Natural killer cell (primary cell): Measurements from ENCODE around the gene RTL1. TPM values are rescaled to one million over a fixed set of nuclear protein-coding genes. Genes with fewer than 3 reads are reported as not detected.

Source experiments
- ATAC-seq, 3 donors: fragments of 150-1000 bp in 2 of 3; fragments of 200-7000 bp in 1 of 3; cut with Tn5 transposase; 1 replicate in 1 of 3; 2 replicates in 2 of 3; pipeline ENCODE4 v1.10.0; 2021; ENCODE audit warnings: mild to moderate bottlenecking in 2 of 3, moderate library complexity in 2 of 3
- DNase-seq, 2 donors: peaks; one replicate each; pipeline versions ENCODE4 v3.0.0 to v3.0.0-alpha.2; 2013 to 2021; ENCODE audit warnings: mixed read lengths in 1 of 2
- H3K27ac ChIP-seq: one replicate; pipeline ENCODE4 v1.5.1; 2013; ENCODE audit warnings: mild to moderate bottlenecking, low read length
- H3K27me3 ChIP-seq: one replicate; pipeline ENCODE4 v1.6.1; 2013; ENCODE audit warnings: low read length; ENCODE audit not compliant: control insufficient read depth, insufficient read depth
- H3K36me3 ChIP-seq: one replicate; pipeline ENCODE4 v1.6.1; 2013; ENCODE audit warnings: low read length; ENCODE audit not compliant: control insufficient read depth, insufficient read depth
- H3K4me1 ChIP-seq: one replicate; pipeline ENCODE4 v1.6.1; 2013; ENCODE audit warnings: low read length; ENCODE audit not compliant: control insufficient read depth, insufficient read depth
- H3K4me3 ChIP-seq: one replicate; pipeline ENCODE4 v1.5.1; 2013; ENCODE audit warnings: low read length
- H3K9me3 ChIP-seq: one replicate; pipeline ENCODE4 v1.6.1; 2013; ENCODE audit warnings: low read length; ENCODE audit not compliant: control insufficient read depth, insufficient read depth
- H3K27ac Mint-ChIP-seq, 2 donors: one replicate each; pipeline ENCODE4 v1.8.0; 2022; ENCODE audit warnings: mild to moderate bottlenecking in 2 of 2, mixed read lengths in 2 of 2, moderate library complexity in 1 of 2
- H3K27me3 Mint-ChIP-seq, 2 donors: one replicate each; pipeline ENCODE4 v1.8.0; 2022; ENCODE audit warnings: low read depth in 2 of 2, mixed read lengths in 2 of 2
- H3K36me3 Mint-ChIP-seq: one replicate; pipeline ENCODE4 v1.8.0; 2022; ENCODE audit warnings: mixed read lengths
- H3K4me1 Mint-ChIP-seq, 2 donors: one replicate each; pipeline ENCODE4 v1.8.0; 2022; ENCODE audit warnings: mixed read lengths in 2 of 2
- H3K4me3 Mint-ChIP-seq: one replicate; pipeline ENCODE4 v1.8.0; 2022; ENCODE audit warnings: mild to moderate bottlenecking, moderate library complexity, mixed read lengths
- H3K9me3 Mint-ChIP-seq, 2 donors: one replicate each; pipeline ENCODE4 v1.8.0; 2022; ENCODE audit warnings: mixed read lengths in 2 of 2
- CTCF ChIP-seq: fragments of 200-600 bp; IDR thresholded peaks from one replicate; pipeline ENCODE4 v1.8.0; 2022; ENCODE audit warnings: antibody characterized with exemption
- WGBS: methylation state at CpG from one replicate; pipeline ENCODE4 v1.1.7; 2013; ENCODE audit warnings: missing lambda C conversion rate; ENCODE audit not compliant: insufficient coverage; 5-methylcytosine and 5-hydroxymethylcytosine counted together
- intact Hi-C: fragments of 100-400 bp; cut with micrococcal nuclease; formaldehyde crosslinking; loops from one replicate; pipeline ENCODE4 v1.14.2; 2022
- total RNA-seq, 4 donors: library from RNA; stranded (reverse); fragments of 120-200 nt in 1 of 4; gene quantifications; one replicate each; pipeline versions ENCODE4 v1.2.3 to v1.2.4, GENCODE V29; 2013 to 2022

Gene RTL1
- total RNA-seq, 3 donors from 2014 or later (not counting 1 experiment from before 2014, with no cell fraction given), result not detected

- TF ChIP-seq CTCF, result no peak
- DNase-seq (no peak), ATAC-seq (no peak)
- no peaks in the 10 kb centered on the region for H3K9me3 Mint-ChIP-seq
- Histone ChIP-seq H3K27ac (no peak overlapping the region), H3K27me3 (no peaks in the 10 kb centered on the region), H3K36me3 (no peaks in the 10 kb centered on the region), H3K9me3 (no peaks in the 10 kb centered on the region), H3K4me3 (no peak overlapping the region), H3K4me1 (no peaks in the 10 kb centered on the region)
- no peaks in the 10 kb centered on the region for H3K27me3 Mint-ChIP-seq
- no peak overlapping the region for H3K27ac Mint-ChIP-seq
- H3K4me3 Mint-ChIP-seq, result no peak overlapping the region
- H3K36me3 Mint-ChIP-seq, result no peaks in the 10 kb centered on the region
- 95% methylated on average over 10 of the region's 10 CpGs for WGBS
- intact Hi-C loops, result no loop called here
- no peaks in the 10 kb centered on the region for H3K4me1 Mint-ChIP-seq
Observed at GRCh38 chr14:100864206-100864605, 39.3 kb downstream of the RTL1 start.

- ATAC-seq, result no peak
- 93% methylated on average over 2 of the region's 2 CpGs for WGBS
- H3K4me3 Mint-ChIP-seq, result no peak overlapping the region
- no peaks in the 10 kb centered on the region for H3K9me3 ChIP-seq
- H3K27me3 ChIP-seq, result no peaks in the 10 kb centered on the region
- no peak for TF ChIP-seq CTCF
- H3K9me3 Mint-ChIP-seq, result no peaks in the 10 kb centered on the region
- no peak overlapping the region for H3K4me3 ChIP-seq
- no peak for DNase-seq
- H3K27me3 Mint-ChIP-seq, result no peaks in the 10 kb centered on the region
- H3K4me1 ChIP-seq, result no peaks in the 10 kb centered on the region
- no peak overlapping the region for H3K27ac ChIP-seq
- H3K36me3 ChIP-seq, result no peaks in the 10 kb centered on the region
- intact Hi-C loops, result no loop called here
- H3K27ac Mint-ChIP-seq, result no peak overlapping the region
- no peaks in the 10 kb centered on the region for H3K4me1 Mint-ChIP-seq
- H3K36me3 Mint-ChIP-seq, result no peaks in the 10 kb centered on the region
Observed at GRCh38 chr14:100862793-100863192, 40.7 kb downstream of the RTL1 start.

- Mint-ChIP-seq H3K27me3 (no peaks in the 10 kb centered on the region), H3K9me3 (no peaks in the 10 kb centered on the region), H3K27ac (no peak overlapping the region), H3K36me3 (no peaks in the 10 kb centered on the region), H3K4me1 (no peaks in the 10 kb centered on the region), H3K4me3 (no peak overlapping the region)
- ATAC-seq (no peak), DNase-seq (no peak)
- Histone ChIP-seq H3K27me3 (no peaks in the 10 kb centered on the region), H3K4me3 (no peak overlapping the region), H3K4me1 (no peaks in the 10 kb centered on the region), H3K36me3 (no peaks in the 10 kb centered on the region), H3K27ac (no peak overlapping the region), H3K9me3 (no peaks in the 10 kb centered on the region)
- TF ChIP-seq CTCF, result no peak
- 96% methylated on average over 3 of the region's 3 CpGs for WGBS
- intact Hi-C loops, result no loop called here
Observed at GRCh38 chr14:100862277-100862676, 41.2 kb downstream of the RTL1 start.

- no peaks in the 10 kb centered on the region for H3K4me1 ChIP-seq
- no peaks in the 10 kb centered on the region for H3K4me1 Mint-ChIP-seq
- DNase-seq (no peak), ATAC-seq (no peak)
- no peaks in the 10 kb centered on the region for H3K36me3 Mint-ChIP-seq
- H3K27ac ChIP-seq, result no peak overlapping the region
- no peaks in the 10 kb centered on the region for H3K27me3 ChIP-seq
- H3K9me3 ChIP-seq, result no peaks in the 10 kb centered on the region
- no peaks in the 10 kb centered on the region for H3K9me3 Mint-ChIP-seq
- no peak overlapping the region for H3K4me3 Mint-ChIP-seq
- WGBS, result 92% methylated on average over 2 of the region's 2 CpGs
- H3K27me3 Mint-ChIP-seq, result no peaks in the 10 kb centered on the region
- intact Hi-C loops, result no loop called here
- no peak overlapping the region for H3K4me3 ChIP-seq
- no peaks in the 10 kb centered on the region for H3K36me3 ChIP-seq
- no peak overlapping the region for H3K27ac Mint-ChIP-seq
- no peak for TF ChIP-seq CTCF
Observed at GRCh38 chr14:100861937-100862247, 41.6 kb downstream of the RTL1 start.
